Stimulated activated CD4-positive, alpha-beta T cell treated with anti-CD3 and anti-CD28 coated beads, TNF-alpha, amount 100 ng/mL, for 48 hours (primary cell): ENCODE data around the gene ASTL.

Source experiments
- DNase-seq, 3 donors: peaks; one replicate each; pipeline ENCODE4 v3.0.0-alpha.2; 2020; ENCODE audit warnings: low read depth in 3 of 3

ASTL gene

DNA sequence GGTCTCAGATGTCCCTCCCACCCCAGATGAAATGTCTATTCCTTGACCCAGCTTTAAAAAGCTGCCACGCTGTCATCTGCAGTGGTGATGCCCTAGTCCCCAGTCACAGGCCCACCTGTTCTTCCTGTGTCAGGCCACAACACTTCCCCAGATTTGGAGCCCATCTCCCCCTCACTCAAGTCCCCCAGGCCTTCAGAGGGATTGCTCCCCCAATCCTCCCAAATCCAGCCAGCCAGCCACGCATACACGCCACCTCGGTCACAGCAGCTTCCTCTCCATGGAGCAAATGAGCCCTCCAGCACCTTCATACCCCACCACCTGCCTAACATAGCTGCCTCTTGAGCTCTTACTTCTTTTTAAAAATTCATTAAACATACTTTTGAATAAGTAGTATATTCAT, 7.8 kb downstream of the ASTL start:
- DNase-seq, result no peak

DNA sequence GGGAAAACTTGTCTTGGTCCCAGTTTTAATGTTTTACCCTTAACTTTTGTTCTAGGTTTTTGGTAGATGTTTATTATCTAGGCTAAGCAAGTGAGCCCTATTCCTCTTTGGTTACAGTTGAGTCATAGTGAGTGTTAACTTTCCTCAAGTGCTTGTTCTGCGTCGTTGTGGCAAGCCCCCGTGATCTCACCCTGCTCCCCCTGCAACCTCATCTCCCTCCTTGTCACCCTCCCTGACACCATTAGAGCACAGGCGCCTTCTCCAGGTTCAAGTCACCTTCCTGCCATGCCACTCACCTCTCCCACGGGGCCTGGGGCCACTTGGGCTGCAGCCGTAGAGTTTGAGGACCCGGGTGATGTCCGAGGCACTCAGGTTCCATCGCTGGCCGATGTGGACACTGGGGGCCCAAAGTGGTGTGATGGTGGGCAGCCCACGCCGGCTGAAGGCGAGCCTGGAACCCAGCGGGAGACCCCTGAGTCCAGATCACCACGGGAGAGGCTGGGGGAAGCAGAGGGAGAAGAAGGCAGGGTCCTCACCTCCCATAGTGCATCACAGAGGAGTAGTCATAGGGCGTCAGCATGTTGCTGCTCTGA, 8.7 kb downstream of the ASTL start:
- DNase-seq, result no peak

DNA sequence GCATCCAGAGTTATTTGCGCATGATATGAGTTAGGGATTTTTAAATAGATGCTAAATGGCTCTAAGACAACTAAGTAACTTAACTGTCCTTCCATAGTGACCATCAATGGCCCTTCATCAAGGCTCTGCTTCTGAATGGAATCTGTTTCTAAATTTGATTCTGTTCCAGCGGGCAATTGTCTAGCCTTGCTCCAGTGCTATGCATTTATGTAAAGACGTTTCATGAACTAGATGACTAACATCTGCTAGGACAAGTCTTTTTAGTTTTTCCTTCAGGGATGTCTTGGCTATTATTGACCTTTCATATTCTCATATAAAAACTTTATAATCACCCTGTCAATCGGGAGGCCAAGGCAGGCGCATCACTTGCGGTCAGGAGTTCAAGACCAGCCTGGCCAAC, 9.8 kb downstream of the ASTL start:
- DNase-seq, result no peak

DNA sequence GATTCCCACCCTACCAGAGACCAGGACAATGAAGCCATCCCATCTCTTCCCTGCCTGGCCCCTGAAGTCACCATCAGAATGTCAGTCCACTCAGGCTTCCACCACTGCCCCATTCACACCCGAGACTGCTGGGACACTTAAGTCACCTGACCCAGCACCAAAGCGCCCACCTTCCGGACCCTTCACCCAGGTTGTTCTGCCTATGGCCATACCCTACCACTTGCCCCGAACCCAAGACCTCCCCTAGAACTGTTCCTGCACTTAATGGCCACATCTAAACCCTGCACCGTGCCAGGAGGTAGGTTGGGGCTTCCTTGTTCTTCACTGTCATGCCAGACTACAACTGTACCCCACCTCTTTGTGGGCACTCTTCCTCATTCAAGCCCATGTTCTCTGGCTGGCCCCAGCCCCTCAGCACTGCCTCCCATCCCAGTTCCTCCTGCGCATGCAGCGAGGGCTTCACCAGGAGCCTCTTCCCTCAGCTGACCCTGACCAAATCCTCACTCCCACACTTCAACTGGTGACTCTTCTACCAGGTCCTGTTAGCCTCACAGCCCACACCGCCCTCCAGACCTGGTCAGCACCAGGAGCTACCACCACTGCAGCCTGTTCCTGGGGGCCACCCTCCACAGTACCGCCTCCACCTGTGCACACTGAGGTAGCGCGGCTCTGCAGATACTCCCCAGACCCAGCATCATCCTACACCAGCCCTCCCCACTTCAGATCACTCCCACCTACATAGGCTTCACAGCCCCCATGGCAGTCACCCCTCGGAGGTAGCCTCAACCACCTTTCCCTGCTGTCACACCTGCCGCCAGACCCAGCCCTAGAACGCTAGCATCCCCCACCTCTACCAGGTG, 13.7 kb downstream of the ASTL start:
- no peak for DNase-seq

DNA sequence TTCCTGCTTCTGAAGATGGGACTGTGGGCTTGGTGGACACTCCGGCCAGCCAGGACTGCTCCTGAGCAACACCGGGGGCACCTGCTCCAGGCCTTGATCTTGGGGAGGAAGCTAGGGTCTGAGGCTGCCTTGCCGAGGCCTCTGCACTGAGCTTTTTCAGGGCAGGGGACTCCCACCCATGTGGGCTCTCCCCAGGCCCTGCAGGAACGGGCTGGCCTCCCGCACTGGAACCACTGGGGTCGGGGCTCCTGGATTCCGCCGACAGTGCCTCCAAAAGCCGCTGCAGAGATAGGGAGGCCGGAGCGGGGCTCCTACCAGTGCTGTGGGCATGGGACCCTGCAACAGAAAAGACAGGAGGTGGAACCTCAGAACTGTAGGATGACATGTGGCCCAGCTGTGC, 14.4 kb downstream of the ASTL start:
- no peak for DNase-seq

DNA sequence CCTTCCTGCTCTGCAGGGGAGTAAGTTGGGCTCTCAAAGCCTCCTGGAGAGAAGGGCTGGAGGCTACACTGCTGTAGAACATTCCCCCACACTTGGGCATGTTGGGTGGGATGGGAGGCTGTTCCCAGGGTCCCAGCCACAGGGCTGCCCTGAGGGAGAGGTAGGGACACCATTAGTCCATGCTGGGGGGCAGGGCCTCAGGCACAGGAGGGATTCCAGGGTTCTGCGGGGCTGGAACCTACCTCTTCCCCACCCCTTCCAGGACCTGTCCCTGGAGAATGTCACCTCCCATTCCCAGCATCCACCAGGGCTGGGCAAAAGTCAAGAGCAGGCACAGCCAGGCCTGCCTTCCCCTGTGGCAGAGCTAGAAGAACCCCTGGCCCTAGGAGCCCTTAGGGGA, 15.0 kb downstream of the ASTL start:
- no peak for DNase-seq

DNA sequence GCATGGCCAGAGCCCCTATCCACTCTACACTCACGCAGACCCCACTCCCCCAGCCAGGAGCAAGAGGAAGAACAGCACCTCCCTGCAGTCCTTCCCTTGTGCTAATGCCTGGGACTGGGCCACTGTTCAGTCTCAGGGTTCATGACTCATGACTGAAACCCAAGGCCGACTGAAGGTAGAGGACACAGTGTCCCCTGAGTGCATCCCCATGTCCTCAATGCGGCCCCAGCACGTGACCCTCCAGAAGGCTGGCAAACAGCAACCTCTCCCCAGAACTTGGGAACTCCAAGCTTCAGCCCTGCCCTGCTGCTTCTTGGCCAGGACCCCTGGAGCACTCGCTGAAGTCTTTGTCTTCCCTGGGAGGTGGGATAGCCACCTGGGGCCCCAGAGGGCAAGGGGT, 15.9 kb downstream of the ASTL start:
- DNase-seq, result no peak

DNA sequence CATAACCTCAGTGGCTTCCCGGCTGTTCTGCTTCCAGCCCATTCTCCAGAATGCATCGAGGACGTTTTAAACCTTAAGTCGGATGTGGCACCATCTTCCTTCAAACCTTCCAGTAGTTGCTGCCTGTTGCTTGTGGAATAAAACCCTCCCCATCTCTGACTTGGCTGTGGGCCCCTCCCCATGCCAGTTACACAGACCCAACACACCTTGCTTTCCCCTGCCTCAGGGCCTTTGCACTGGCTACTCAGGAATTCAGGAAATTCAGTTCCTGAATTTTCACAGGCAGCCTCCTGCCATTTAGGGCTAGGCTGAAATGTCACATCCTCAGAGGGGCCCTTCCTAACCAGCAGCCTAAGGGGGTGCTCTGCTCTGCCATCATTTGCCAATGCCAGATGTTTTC, 16.9 kb downstream of the ASTL start:
- no peak for DNase-seq

DNA sequence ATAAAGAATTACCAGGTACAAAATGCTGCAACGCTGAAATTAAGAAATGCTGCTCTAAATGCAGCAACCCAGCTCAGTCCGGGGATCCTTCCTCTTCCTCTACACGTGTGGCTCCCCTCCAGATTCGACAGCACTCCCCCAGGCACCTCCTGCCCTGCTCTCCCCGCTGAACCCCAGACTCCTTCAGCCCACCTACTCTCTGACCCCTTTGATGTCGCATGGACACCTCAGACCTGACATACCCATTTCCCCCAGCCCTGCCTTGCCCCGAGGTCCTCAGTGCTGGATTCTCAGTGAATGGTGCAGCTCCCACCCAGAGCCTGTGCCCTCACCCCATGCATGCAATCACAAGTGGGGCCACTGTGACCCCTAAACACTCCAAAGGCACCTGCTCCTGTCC, 17.3 kb downstream of the ASTL start:
- DNase-seq, result no peak

DNA sequence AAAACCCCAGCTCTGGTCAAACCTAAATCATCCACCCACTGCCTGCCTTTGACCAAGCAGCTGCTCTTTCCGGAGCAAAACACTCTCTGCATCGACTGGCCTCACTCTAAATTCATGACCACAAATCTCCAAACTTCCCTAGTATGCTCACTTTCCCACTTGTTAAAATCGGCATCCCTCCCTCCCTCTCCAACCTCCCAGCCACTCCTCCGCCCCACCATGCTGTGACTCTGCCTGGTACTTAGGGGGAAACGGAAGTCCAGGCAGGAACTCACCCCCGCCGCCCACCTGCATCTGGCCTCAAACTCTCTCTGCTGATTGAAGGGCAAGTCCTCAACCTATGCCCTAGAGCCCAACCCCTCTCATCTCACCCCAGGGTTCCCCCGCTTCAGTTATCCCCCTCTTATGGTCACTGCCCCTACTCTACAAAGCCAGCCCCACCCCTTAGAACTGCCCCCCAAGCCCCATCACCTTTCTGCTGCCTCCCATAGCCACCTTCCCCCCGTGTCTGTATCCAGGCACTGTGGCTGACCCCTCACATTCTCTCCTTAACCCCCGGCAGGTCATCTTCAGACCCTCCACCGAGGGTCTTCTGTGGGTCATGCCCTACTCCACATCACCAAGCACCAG, 18.1 kb downstream of the ASTL start:
- DNase-seq, result no peak

DNA sequence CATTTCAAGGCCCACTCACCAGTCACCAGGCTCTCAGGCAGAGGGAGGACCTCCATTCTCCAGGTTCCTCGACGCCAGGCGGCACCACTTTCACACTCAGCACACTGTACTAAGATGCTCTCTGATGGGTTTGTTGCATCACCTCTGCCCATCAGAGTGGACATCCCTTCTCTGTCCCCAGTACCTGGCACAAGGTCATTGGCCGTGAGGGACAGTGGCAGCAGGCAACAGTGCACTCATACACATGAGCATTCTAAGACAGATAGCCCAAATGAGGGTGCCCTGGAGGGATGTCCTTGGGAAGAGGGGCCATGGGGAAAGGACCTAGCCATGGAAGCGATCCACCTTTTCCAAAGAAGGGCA, 18.9 kb downstream of the ASTL start:
- no peak for DNase-seq

DNA sequence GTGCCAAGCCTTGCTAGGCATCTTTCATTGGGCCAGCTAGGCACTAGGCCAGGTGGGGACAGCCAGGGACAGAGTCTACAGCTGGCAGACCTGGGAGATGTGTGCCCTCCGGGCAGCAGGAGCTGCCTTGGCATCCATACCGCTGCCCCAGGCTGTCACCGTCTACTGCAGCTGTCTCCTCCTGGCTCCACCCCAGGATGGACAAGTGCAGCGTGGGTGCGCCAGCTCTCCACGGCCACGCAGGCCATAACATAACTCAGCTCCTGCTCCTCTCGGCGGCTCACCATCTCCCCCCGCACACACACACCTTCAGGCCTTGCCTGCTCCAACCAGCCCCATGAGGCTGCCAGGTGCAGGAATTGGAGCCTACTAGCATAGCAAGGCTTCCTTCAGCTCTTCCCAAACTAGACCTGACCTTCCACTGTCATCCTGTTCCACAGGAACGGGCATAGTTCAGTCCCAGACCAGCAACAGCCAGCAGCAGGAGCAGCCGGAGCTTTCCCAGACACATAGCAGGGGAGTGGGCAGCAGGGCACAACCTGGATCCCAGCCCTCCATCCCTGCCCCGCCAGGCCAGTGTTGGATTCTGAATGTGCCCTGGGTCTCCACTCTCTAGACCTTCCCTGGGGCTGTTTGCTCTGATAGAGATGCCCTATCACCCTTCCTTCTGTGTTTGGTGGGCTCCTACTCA, 19.5 kb downstream of the ASTL start:
- no peak for DNase-seq

DNA sequence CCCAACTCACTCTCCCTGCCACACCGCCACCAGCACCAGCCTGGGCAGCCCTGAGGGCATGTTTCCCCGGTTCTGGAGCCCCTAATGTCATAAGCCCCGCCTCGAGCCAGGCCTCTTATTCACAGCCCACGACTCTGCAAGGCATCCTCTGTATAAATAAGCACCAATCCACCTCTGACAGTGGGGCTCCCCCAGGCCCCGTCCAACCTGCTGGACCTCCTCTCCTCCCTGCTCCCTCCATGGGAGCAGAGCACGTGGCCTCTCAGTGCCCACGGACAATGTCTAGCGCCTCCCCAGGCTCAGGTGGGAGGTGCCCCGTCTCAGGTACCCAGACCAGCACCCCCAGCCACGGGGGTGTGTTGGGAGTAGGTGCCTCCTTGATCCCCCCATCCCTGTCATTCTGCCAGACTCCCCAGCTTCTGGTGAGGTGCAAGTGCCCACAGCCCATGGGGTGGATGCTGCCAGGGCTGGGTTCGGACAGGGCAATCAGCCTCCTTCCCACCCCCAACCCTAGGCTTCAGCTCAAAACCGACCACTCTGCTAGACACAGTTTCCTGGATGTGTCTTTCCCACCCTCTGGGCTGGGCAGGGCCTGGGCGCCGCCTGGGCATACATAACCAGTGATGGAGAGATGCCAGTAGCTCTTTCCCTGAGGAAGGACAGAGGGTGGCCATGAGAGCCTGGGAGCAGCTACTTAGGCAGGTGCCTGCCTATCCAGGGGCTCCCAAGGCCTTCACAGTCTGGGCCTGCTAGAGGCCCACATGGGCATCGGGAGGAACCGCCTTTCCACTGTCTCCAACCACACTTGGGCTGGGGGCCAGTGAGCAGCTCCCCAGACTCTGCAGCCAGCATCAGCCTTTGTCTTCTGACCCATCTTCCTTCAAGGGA, 20.4 kb downstream of the ASTL start:
- no peak for DNase-seq

DNA sequence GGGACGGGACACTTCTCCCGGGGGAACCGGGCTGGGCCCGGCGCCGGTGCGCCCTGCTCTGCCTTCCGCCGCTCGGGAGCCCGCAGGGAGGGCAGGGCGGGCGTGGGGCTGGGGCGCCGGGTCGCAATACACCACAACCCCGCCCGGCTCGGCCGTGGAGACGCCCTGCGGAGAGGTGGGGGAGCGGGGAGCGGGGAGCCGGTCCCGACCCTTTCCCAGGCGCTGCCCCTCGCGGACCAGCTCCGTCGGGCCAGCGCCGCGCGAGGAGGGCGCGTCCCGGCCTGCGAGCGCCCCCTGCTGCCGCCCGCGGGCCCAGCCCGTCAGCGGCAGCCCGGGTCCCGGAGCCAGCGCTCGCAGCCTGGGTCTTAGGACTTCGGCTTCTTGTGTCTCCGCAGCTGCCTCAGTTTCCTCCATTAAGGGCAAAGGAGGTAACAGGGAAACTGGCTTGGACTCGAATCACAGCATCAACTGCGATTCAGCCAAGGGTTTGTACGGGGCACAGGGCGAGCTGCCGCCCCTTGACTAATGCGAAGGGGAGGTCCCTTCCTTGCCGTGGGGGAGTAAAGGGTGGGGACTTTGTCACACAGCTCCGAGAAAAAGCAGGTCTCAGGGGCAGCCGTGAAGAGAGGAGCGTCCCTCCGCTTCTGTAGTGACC, 21.3 kb downstream of the ASTL start:
- peak in 2 of 3 donors; percentile 41 to 67 for DNase-seq

DNA sequence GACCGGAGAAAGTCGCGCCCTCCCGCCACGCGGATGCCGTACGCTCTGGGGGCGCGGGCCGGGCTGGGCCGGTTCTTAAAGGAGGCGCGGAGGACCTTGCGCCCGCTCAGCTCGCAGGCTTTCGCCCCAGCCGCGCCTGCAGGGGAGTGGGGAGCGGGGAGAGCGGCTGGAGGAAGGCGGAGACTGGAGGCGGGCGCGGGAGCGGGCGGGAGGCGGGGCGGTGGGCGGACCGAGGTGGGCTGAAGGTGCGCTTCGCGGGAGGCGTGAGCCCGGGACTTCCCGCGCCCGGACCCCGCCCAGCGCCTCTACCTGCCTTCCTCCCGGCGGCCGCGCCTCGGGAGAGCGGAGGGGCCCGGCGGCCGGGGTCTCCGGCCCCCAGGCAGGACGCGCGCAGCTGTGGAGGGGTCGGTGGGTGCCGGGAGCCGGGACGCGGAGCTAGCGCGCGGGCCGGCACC, 21.9 kb downstream of the ASTL start, which contains the start of gene ADRA2B:
Gene ADRA2B (minus strand): TSS at position 148 of the 455 bp plus-strand sequence. CDS start 422 bp downstream, outside the sequence.
- peak; percentile 29 to 73 (median 41) for DNase-seq

DNA sequence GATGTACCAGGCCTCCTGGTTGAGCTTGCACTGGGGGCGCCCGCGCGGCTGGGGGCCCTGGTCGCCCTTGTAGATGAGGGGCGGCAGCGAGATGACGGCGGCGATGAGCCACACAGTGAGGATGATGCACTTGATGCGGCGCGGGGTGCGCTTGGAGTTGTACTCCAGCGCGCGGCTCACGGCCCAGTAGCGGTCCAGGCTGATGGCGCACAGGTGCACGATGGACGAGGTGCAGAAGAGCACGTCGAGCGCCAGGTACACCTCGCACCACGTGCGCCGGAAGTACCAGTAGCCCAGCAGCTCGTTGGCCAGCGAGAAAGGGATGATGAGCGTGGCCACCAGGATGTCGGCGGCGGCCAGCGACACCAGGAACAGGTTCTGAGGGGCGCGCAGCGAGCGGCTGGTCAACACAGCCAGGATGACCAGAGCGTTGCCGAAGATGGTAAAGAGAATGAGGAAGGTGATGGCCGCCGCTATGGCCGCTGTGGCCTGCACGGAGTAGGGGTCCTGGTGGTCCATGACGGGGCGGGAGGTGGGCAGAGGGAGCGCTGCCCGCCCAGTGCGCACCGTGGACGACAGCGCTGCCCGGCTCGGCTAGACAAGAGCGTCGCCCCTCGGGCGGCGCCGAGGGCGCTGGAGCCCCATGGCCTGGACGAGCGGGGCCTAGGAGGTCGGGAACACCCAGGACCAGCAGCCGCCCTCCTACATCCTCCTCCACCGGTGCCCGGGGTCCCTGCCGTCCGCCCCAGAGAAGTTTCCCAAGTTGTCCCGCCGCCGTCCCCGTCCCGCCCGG, 22.5 kb downstream of the ASTL start:
- DNase-seq, result no peak

DNA sequence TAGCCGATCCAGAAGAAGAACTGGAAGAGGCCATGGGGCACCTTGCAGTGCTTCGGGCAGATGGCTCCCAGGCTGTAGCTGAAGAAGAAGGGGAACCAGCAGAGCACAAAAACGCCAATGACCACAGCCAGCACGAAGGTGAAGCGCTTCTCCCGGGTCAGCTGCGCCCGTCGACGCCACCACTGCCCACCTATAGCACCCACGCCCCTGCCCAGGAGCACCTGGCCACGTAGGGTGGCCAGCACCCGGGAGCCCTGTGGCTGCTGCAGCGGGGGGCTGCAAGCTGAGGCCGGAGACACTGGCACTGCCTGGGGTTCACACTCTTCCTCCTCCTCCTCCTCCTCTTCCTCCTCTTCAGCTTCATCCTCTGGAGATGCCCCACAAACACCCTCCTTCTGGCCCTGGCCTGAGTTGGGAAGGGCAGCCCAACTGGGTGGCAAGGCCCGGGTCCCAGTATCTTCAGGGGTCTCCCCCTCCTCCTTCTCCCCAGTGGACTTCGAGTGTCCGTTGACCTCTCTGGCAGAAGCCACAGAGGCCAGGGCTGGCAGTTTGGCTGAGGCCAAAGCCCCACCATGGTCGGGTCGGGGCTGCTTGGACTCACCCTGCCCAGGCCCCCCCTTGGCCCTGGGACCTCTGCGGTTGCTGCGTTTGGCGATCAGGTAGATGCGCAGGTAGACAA, 23.3 kb downstream of the ASTL start:
- no peak for DNase-seq

DNA sequence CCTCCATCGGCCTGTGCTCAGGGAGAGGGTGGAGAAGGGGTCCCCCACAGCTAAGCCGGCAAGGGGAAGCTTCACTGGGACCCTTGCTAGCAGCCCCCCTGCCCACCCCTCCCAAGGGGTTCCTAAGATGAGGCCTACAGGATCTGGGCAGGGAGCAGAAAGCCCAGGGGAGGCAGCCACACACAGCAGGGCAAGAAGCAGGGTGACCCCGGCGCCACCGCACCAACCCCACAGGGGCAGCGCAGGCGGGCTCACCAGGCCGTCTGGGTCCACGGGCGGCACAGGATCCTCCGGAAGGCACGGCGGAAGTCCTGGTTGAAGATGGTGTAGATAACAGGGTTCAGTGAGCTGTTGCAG, 23.8 kb downstream of the ASTL start:
- no peak for DNase-seq

DNA sequence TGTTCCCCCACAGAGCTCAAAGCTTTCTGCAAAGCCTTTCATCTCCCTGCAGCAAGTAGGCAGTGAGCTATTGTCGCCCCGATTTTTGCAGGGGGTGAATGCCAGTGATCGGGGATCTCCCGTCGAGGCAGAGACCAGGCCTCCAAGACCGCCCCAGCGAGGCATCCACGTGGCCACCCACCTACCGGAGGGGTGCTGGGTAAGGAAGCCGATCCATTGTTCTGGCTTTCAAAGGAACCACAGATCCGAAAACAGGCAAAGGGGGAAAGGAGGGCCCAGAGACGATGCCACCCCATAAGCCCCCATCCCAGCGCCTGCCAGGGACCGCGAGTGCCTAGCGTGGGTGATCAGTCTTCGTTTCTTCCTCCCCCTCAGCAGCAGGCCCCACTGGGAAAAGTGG, 24.4 kb downstream of the ASTL start:
- no peak for DNase-seq

DNA sequence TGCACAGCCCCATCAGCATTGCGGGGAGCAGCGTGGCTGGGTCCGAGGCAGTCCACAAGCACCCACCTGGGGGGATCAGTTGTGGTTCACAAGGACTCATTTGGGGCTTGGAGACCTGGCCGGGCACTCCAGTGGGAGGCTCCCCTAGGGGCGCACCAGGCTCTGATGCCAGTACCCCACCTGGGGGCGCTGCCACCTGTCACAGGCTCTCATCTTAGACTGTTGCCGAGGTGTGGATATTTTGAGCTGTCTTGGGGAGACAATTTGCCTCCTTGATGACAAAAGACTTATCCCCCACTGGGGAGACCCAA, 25.0 kb downstream of the ASTL start:
- no peak for DNase-seq
